RKO (cell line): ENCODE results near the gene SLC25A21.
A peak's percentile ranks its signal among the peaks of the same experiment; 100 is the strongest.
"Not testable (repeated sequence)": the region's sequence is repeated elsewhere in the genome, so short reads cannot be mapped to it uniquely, and the experiment has no call there.

ENCODE experiments used
- DNase-seq: peaks from one replicate; pipeline ENCODE4 v3.0.0-alpha.2; 2016; ENCODE audit warnings: low spot score

Gene SLC25A21

DNA sequence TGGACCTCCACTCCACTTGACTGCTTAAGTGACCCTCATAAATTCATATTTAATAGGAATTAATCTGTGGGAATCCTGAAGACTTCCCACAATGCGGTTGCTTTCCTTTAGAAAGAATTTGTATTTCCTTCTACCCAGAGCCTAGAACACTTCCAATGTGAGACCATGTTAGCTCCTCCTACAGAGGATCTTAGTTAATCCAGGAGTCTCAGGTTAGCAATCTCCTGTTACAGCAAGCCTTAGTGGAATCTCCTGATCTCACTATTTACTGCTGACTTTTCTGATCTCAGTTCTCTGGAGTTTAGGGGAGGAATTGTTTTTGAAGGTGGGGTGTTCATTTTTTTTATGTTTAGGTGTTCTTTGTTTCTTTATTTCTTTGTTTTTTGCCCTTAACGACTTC, 186.0 kb downstream of the SLC25A21 start:
- DNase-seq, result no peak

GRCh38 chr14:36981832-36982529, 190.4 kb downstream of the SLC25A21 start:
- DNase-seq, result peak; percentile 81

GRCh38 chr14:36980413-36980812, 192.0 kb downstream of the SLC25A21 start:
- not testable (repeated sequence) for DNase-seq

DNA sequence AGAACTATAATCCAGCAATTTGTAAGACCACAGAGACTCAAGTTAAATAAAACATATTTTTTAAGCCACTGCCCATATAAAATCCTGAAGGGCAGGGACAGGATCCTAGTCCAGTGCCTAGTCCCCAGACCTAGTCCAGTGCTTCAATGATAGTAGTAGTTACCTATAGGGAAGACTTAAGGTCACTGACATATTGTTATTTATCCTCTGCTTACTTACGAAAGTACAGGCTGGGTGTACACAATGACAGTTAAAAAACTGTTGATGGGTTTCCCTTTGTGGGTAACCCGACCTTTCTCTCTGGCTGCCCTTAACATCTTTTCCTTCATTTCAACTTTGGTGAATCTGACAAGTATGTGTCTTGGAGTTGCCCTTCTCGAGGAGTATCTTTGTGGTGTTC, 192.5 kb downstream of the SLC25A21 start:
- DNase-seq, result no peak

DNA sequence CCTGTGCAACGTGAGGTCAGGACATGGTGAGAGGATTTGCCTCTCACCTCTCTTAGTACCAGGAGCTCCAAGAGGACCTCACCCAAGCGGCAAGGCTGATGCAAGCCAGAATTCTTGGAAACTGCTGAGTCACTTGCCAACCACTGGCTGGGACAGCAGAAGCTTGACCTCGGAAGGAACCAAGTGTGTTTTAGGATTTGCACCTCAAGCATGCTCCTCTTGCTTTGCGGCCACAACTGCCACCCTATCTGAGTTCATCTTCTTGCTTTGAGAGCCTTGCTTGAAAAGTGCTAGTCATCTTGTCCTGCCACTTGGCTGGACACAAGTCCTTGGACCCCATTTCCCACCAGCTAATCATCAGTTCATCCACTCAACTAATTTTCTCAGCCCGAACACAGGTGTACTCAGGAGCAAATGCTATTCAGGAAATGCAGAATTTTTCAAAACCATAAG, 195.8 kb downstream of the SLC25A21 start:
- DNase-seq, result no peak

DNA sequence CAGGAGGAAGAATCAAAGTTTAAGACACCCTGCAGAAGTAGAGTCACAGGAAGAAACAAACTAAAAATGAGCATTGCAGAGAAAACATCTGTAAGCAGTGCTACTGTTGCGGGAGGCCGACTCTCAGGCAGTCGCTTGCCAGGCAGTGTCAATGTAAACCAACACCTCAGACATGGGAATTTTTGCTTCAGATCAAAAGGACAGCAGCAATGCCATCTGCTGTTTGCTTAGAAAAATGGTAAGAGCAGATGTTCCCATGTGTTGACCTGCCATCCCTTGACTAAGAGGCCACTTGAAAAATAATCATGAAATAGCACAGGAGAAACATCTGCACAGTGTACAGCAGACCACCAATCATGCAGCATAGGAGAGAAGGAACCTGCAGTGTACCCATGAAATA, 196.6 kb downstream of the SLC25A21 start:
- DNase-seq, result no peak

DNA sequence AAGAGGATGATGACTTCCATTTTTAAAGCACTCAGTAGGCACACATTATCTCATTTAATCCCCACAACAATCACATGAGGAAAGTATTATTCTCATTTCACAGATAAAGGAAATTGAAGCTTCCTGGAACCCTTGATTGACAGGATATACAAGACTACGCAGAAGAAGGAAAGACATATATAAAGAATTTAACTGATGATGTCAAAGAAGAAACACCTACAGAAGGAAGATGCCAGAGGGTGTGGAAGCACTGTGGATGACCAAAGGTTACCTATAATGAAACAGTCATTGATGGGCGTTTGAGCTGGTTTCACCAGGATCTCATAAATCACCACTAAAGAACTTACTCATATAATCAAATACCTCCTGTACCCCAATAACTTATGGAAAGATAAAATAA, 197.4 kb downstream of the SLC25A21 start:
- no peak for DNase-seq

GRCh38 chr14:36973806-36974442, 198.5 kb downstream of the SLC25A21 start:
- DNase-seq, result no peak

DNA sequence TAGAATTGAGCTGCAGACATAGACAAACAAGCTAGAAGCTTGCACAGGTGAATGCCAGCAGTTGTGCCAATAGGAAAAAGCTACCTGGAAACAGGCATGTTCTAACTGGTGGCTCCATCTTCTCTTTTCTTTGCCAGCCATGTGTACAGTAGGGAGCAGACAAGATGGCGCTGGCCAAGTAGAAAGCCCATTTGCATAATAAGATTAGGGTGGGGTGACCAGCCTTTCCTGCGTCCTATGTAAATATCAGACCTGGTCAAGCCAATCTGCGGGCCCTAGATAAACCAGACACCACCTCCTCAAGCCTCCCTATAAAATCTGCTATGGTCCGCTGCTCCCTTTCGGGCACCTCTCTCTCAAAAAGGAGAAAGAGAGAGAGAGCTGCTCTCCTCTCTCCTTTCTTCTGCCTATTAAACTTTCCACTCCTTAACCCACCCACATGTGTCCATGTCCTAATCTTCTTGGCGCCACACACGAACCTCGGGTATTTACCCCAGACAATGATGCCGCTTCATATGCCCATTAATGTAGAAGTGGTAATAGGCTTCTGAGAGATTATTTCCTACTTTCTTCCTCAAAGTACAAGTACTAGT, 201.0 kb downstream of the SLC25A21 start:
- no peak for DNase-seq

- DNase-seq, result peak; percentile 13
Observed at GRCh38 chr14:36967892-36968555, 204.4 kb downstream of the SLC25A21 start.

- no peak for DNase-seq
Observed at GRCh38 chr14:36955967-36956366, 216.4 kb downstream of the SLC25A21 start.

- DNase-seq, result no peak
Observed at GRCh38 chr14:36955376-36955775, 217.0 kb downstream of the SLC25A21 start.

DNA sequence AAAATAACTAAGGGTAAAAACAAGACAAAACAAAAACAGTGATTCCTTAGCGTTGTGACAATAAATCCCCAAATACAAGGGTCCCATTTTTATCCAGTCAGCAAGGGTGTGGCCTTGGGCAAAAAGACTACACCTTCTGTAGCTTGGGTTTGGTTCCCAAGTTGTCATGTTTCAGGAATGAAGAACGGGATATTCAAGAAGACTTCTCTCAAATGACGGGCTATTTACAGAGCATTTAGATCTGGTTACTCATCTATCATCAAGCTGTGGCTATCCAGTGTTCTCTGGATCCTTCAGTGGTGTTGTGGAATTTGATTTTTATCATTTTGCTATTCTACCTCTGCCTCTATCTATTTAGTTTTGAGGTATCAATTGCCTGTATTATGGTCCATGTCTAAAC, 219.7 kb downstream of the SLC25A21 start:
- DNase-seq, result no peak

DNA sequence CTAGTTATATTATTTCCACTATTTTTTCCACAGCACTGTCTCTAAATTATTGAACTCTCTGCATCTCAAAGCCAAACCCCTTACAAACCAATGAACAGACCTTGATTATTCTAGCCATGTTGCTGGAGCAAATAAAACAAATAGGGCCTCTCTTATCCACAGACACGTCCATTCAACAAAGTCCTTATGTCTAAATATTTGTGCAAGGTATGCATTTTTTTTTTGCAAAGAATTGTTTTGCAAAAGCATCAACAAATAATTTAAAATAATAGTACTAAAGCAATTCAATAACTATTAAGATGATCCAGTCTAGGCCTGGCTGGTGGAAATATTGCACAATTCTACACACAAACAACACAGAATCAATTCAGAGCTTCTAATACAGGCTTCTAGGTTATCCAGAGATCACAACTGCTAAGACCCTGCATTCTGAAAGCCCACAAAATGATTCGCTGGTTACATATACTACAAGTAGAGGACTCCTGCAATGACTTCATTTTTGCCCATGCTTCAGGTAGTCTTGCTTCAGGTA, 221.0 kb downstream of the SLC25A21 start:
- DNase-seq, result no peak

- DNase-seq, result no peak
Observed at GRCh38 chr14:36950812-36951211, 221.6 kb downstream of the SLC25A21 start.

DNA sequence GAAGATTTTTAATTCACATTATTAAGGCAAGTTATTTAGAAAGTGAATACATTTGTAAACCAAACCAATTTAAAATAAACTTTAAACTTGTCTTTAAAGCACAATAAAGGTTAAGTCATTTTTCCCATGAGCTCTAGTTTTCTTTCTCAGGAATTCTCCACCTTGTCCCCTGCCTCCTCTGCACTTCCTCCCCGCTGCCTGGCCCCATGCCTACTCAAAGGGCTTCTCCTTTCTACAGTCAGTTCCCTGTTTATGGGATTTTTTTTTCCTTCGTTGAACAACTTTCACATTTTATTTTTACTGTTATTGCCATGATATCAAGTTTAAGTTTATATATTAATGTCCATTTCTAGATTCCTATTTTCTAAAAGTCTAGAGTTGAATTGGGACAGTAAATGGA, 223.0 kb downstream of the SLC25A21 start:
- no peak for DNase-seq

DNA sequence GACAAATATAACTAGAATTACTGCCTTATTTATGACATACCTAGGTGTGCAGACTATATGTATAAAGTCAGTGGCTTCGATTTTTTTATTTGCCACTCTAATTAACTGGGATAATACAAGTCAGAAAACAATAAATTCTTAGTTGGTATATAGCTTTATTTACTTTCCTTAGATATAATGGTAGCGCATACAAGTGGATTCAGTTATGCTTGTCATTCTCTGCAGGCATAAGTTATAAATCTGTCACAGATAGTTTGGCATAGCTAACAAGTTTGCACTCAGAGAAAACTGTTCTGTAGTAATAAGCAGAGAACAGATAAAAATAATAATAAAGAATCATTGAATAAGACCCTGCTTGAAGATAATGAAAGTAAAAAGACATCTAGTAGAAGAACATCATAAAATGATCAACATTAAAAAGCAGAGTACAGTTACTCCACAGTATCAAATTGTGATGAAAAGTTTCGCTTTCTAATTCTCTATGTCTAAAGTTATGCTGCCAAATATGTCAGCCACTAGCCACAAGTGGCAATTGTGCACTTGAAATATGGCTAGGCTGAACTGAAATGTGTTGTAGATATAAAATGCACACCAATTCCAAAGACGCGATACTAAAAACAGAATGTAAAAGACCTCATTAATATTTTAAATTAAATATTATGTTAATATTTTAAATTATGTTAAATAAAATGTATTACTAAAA, 224.1 kb downstream of the SLC25A21 start:
- no peak for DNase-seq

DNA sequence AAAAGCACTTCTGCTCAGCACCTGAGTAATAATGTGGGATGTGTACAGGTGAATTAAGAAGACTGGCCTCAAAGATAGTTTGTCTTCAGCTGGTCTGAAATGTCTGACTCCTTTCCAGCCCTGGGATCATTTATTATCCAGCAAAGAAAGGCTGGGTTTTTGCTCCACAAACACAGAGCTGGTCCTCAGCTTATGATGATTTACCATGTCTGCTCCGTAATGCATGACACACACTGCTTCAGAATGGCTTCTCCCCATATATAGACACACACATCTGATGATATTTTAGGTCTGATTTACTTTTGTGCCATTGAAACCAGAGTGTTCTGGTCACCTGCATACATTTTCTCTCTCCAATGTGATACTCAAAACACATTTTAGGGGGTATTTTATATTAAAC, 225.0 kb downstream of the SLC25A21 start:
- no peak for DNase-seq

DNA sequence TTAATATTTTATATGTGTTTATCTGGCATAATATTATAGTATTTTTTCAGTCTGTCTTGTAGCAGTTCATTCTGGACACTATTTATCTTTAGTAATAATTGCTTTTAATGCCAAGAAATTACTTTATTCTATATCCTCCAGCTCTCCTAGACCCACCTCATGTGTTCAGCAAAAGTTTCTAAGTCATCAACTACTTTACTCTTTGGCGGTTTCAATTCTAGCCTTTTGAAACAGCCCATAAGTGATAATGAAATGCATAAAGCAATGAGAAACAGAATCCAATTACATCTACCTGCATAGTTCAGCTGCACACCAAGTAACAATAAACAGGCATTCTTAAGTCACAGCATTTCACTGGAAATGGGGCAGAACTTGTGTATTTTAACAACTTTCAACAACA, 225.5 kb downstream of the SLC25A21 start:
- no peak for DNase-seq

DNA sequence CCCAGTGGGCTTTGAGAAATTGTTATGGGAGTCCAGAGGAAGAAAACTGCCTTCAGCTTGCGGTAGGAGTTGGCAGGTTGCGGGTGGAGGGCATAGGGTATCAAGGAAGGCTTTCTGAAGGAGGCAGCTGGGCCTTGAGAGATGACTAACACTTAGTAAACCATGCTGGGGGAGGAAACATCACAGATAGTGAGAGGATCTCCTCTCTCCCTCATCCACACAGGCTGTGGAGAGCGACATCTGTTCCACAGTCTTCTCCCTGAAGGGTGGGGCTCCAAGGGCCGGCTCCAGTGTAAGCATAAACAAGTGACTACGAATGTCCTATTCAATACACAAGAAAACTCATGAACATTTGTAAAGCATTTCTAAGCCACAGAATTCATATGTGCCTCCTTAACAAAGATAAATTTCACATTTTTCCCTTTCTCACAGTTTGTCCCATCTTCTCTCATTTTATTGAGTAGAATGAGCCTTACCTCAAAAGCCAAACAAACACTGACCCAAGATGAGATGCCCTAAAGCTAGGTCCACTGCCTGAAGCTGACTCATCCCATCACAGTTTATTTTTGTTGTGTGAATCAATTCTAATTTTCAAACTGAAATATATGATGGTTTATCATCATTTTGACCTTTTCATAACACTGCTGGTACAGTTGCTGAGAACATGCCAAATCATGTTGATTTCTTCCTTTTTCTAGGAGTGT, 227.9 kb downstream of the SLC25A21 start:
- DNase-seq, result no peak

DNA sequence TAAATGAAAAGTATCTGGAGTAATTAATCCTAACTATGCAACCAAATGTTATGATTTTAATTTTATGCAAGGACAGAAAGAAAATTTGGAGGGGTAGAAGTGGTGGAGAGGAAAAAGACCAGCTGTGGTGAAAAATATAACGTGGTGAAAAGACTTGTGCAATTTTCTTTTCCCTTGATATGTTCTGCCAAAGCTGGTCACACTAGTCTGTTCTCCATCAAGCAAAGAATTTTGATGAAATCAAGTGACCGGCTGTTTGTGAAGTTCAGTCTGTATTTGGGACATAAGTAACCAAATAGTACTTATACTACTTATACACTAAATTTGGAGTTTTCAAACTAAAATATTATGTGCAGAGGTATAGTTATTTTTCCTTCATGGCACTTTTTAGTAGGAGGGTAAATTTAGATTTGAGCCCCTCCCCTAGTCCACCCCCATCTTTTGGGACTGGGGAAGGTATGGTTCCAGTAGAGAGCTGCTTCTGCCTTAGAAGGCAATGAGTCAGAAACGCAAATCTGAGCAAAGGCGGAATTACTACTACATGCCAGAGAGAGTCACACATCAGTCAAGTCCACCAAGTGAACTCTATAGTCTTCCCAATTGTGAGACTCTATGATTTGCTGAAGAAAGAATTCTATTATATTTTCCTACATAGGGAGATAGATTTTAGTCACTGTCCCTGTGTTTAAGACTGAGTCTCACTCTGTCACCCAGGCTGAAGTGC, 229.7 kb downstream of the SLC25A21 start:
- peak; percentile 66 for DNase-seq
